T-helper 1 cell treated with Interleukin-12 subunit alpha and Interleukin-12 subunit beta and Interleukin-4 antibody, amounts not matched to agents 30 μg/mL and 1 μg/mL, for 36 hours (primary cell): ENCODE data around the gene C12orf54.
"Not testable (repeated sequence)": the region's sequence is repeated elsewhere in the genome, so short reads cannot be mapped to it uniquely, and the experiment has no call there.

ENCODE experiments used
- H3K27ac Mint-ChIP-seq: one replicate; pipeline ENCODE4 v1.8.0; 2021; ENCODE audit warnings: mild to moderate bottlenecking, mixed read lengths
- H3K27me3 Mint-ChIP-seq: one replicate; pipeline ENCODE4 v1.8.0; 2021; ENCODE audit warnings: low read depth, mixed read lengths
- H3K36me3 Mint-ChIP-seq: one replicate; pipeline ENCODE4 v1.8.0; 2021; ENCODE audit warnings: low read depth, mixed read lengths
- H3K4me1 Mint-ChIP-seq: one replicate; pipeline ENCODE4 v1.8.0; 2021; ENCODE audit warnings: low read depth, mixed read lengths
- H3K4me3 Mint-ChIP-seq: one replicate; pipeline ENCODE4 v1.8.0; 2021; ENCODE audit warnings: mild to moderate bottlenecking, moderate library complexity, mixed read lengths
- H3K9me3 Mint-ChIP-seq: one replicate; pipeline ENCODE4 v1.8.0; 2021; ENCODE audit warnings: mixed read lengths

C12orf54 gene

GRCh38 chr12:48482198-48482597 lies at the start of gene C12orf54:
Gene C12orf54, plus strand, starts transcription at chr12:48482498. Its CDS starts 799 bp downstream, at chr12:48483297.
- Mint-ChIP-seq H3K9me3 (peaks cover 4% of the 10 kb centered on the region), H3K4me3 (no peak within 1 kb of the TSS), H3K27ac (no peak within 1 kb of the TSS), H3K36me3 (no peaks in the 10 kb centered on the region), H3K4me1 (no peaks in the 10 kb centered on the region), H3K27me3 (no peaks in the 10 kb centered on the region)

- not testable (repeated sequence) for H3K27ac Mint-ChIP-seq, H3K4me1 Mint-ChIP-seq, H3K36me3 Mint-ChIP-seq, H3K27me3 Mint-ChIP-seq, H3K9me3 Mint-ChIP-seq, H3K4me3 Mint-ChIP-seq
Observed at GRCh38 chr12:48434016-48434415, 48.3 kb upstream of the C12orf54 start.

GRCh38 chr12:48441069-48441468 lies 41.2 kb upstream of the C12orf54 start:
- Mint-ChIP-seq H3K27me3 (peaks cover 3% of the 10 kb centered on the region), H3K4me1 (no peaks in the 10 kb centered on the region), H3K36me3 (no peaks in the 10 kb centered on the region), H3K9me3 (no peaks in the 10 kb centered on the region), H3K27ac (no peak overlapping the region), H3K4me3 (no peak overlapping the region)

- Mint-ChIP-seq H3K27me3 (no peaks in the 10 kb centered on the region), H3K4me3 (no peak overlapping the region), H3K27ac (no peak overlapping the region), H3K9me3 (no peaks in the 10 kb centered on the region), H3K4me1 (no peaks in the 10 kb centered on the region), H3K36me3 (no peaks in the 10 kb centered on the region)
Observed at GRCh38 chr12:48442179-48442847, 40.0 kb upstream of the C12orf54 start.

- Mint-ChIP-seq H3K27me3 (peaks cover 7% of the 10 kb centered on the region), H3K36me3 (peaks cover 2% of the 10 kb centered on the region), H3K4me3 (no peak overlapping the region), H3K4me1 (no peaks in the 10 kb centered on the region), H3K9me3 (peaks cover 6% of the 10 kb centered on the region), H3K27ac (no peak overlapping the region)
Observed at GRCh38 chr12:48445538-48445937, 36.8 kb upstream of the C12orf54 start.

- Mint-ChIP-seq H3K4me3 (no peak overlapping the region), H3K27ac (no peak overlapping the region), H3K27me3 (peaks cover 7% of the 10 kb centered on the region)
Observed at GRCh38 chr12:48446161-48446776, 36.0 kb upstream of the C12orf54 start.

GRCh38 chr12:48447755-48448154 lies 34.5 kb upstream of the C12orf54 start:
- Mint-ChIP-seq H3K4me1 (no peaks in the 10 kb centered on the region), H3K9me3 (peaks cover 6% of the 10 kb centered on the region), H3K27ac (no peak overlapping the region), H3K4me3 (no peak overlapping the region), H3K36me3 (peaks cover 2% of the 10 kb centered on the region), H3K27me3 (peaks cover 7% of the 10 kb centered on the region)

More at GRCh38 chr12:48446161-48446776, 36.0 kb upstream of the C12orf54 start:
- Mint-ChIP-seq H3K36me3 (peaks cover 2% of the 10 kb centered on the region), H3K4me1 (no peaks in the 10 kb centered on the region), H3K9me3 (peaks cover 6% of the 10 kb centered on the region)

GRCh38 chr12:48451372-48451771 lies 30.9 kb upstream of the C12orf54 start:
- H3K36me3 Mint-ChIP-seq = peaks cover 2% of the 10 kb centered on the region
- H3K27ac Mint-ChIP-seq = no peak overlapping the region
- no peaks in the 10 kb centered on the region for H3K4me1 Mint-ChIP-seq
- H3K9me3 Mint-ChIP-seq = peaks cover 6% of the 10 kb centered on the region
- peaks cover 7% of the 10 kb centered on the region for H3K27me3 Mint-ChIP-seq
- H3K4me3 Mint-ChIP-seq = no peak overlapping the region

GRCh38 chr12:48452961-48453360 lies 29.3 kb upstream of the C12orf54 start:
- H3K9me3 Mint-ChIP-seq, H3K27ac Mint-ChIP-seq, H3K27me3 Mint-ChIP-seq, H3K36me3 Mint-ChIP-seq, H3K4me3 Mint-ChIP-seq, H3K4me1 Mint-ChIP-seq: not testable (repeated sequence)

- Mint-ChIP-seq H3K4me3 (no peak overlapping the region), H3K36me3 (peaks cover 2% of the 10 kb centered on the region), H3K4me1 (no peaks in the 10 kb centered on the region), H3K9me3 (peaks cover 6% of the 10 kb centered on the region), H3K27me3 (peaks cover 7% of the 10 kb centered on the region), H3K27ac (no peak overlapping the region)
Observed at GRCh38 chr12:48454667-48455066, 27.6 kb upstream of the C12orf54 start.

- no peaks in the 10 kb centered on the region for H3K36me3 Mint-ChIP-seq
- H3K27me3 Mint-ChIP-seq = peaks cover 3% of the 10 kb centered on the region
- no peak overlapping the region for H3K4me3 Mint-ChIP-seq
- no peaks in the 10 kb centered on the region for H3K4me1 Mint-ChIP-seq
- H3K9me3 Mint-ChIP-seq = peaks cover 1% of the 10 kb centered on the region
- no peak overlapping the region for H3K27ac Mint-ChIP-seq
Observed at GRCh38 chr12:48455116-48455515, 27.2 kb upstream of the C12orf54 start.

GRCh38 chr12:48459259-48459658 lies 23.0 kb upstream of the C12orf54 start:
- no peak overlapping the region for H3K4me3 Mint-ChIP-seq
- no peaks in the 10 kb centered on the region for H3K36me3 Mint-ChIP-seq
- no peak overlapping the region for H3K27ac Mint-ChIP-seq
- no peaks in the 10 kb centered on the region for H3K9me3 Mint-ChIP-seq
- H3K27me3 Mint-ChIP-seq = peaks cover 12% of the 10 kb centered on the region
- no peaks in the 10 kb centered on the region for H3K4me1 Mint-ChIP-seq

GRCh38 chr12:48469027-48469426 lies 13.3 kb upstream of the C12orf54 start:
- not testable (repeated sequence) for H3K4me1 Mint-ChIP-seq, H3K27ac Mint-ChIP-seq

GRCh38 chr12:48472259-48472658 lies 10.0 kb upstream of the C12orf54 start, which contains the start of gene ANP32D:
Gene ANP32D, plus strand, starts transcription at chr12:48472559. Its CDS starts 106 bp downstream, at chr12:48472665.
- Mint-ChIP-seq H3K4me1 (no peaks in the 10 kb centered on the region), H3K27me3 (no peaks in the 10 kb centered on the region), H3K27ac (no peak within 1 kb of the TSS), H3K9me3 (peaks cover 38% of the 10 kb centered on the region), H3K4me3 (no peak within 1 kb of the TSS), H3K36me3 (peaks cover 3% of the 10 kb centered on the region)

More at GRCh38 chr12:48469027-48469426, 13.3 kb upstream of the C12orf54 start:
- peaks cover 38% of the 10 kb centered on the region for H3K9me3 Mint-ChIP-seq
- H3K27me3 Mint-ChIP-seq, H3K4me3 Mint-ChIP-seq, H3K36me3 Mint-ChIP-seq: not testable (repeated sequence)

- H3K9me3 Mint-ChIP-seq = peaks cover 35% of the 10 kb centered on the region
- H3K4me3 Mint-ChIP-seq = no peak overlapping the region
- no peaks in the 10 kb centered on the region for H3K4me1 Mint-ChIP-seq
Observed at GRCh38 chr12:48473061-48473460, 9.2 kb upstream of the C12orf54 start.

More at GRCh38 chr12:48473061-48473460, 9.2 kb upstream of the C12orf54 start:
- no peaks in the 10 kb centered on the region for H3K27me3 Mint-ChIP-seq
- no peak overlapping the region for H3K27ac Mint-ChIP-seq
- peaks cover 3% of the 10 kb centered on the region for H3K36me3 Mint-ChIP-seq
